ENCODE measurements around the gene HOXA6.

Gene HOXA6

GRCh38 chr7:27161214-27161720 is 13.7 kb upstream of the HOXA6 start:
- TF ChIP-seq EZH2 (IDR thresholded peaks at IDR 0.05; ENCODE audit: borderline replicate concordance, low read length) (no peak), CTCF (IDR thresholded peaks at IDR 0.05; ENCODE audit: low read length) (peak; percentile 13; the same call in 1 of the 2 replicates)
- Histone ChIP-seq H3K27ac (ENCODE audit: low read depth, low read length, poor library complexity, severe bottlenecking) (no peak overlapping the region), H3F3A (ENCODE audit: insufficient read depth, low read length) (0 out of 2 replicates have a peak, but pooled peaks cover 8% of the 10 kb centered on the region), H3K9ac (ENCODE audit: low read length) (peak overlapping the region; percentile 75; the same call in 1 of the 2 replicates), H3K9me3 (ENCODE audit: low read length) (no peaks in the 10 kb centered on the region), H3K4me2 (ENCODE audit: low read length) (peak overlapping the region; percentile 88), H3K4me3 (ENCODE audit: low read depth, low read length, poor library complexity, severe bottlenecking) (peak overlapping the region; percentile 70), H3K79me2 (ENCODE audit: insufficient read depth, low read length) (no peaks in the 10 kb centered on the region), H3K36me3 (ENCODE audit: insufficient read depth, low read length) (no peaks in the 10 kb centered on the region), H3K27me3 (ENCODE audit: insufficient read depth, low read length) (no peaks in the 10 kb centered on the region; the same call in 1 of the 2 replicates), H3K4me1 (ENCODE audit: insufficient read depth, low read length, severe bottlenecking) (peaks cover 13% of the 10 kb centered on the region), H2AFZ (ENCODE audit: low read length) (no peak overlapping the region), H3K9me2 (ENCODE audit: low read depth, low read length) (no peaks in the 10 kb centered on the region), H4K20me1 (ENCODE audit: insufficient read depth, low read length) (no peaks in the 10 kb centered on the region)

GRCh38 chr7:27160546-27161213 is 13.1 kb upstream of the HOXA6 start:
- Histone ChIP-seq H3K79me2 (ENCODE audit: insufficient read depth, low read length) (no peaks in the 10 kb centered on the region), H3K9me3 (ENCODE audit: low read length) (no peaks in the 10 kb centered on the region), H4K20me1 (ENCODE audit: insufficient read depth, low read length) (no peaks in the 10 kb centered on the region), H3K4me1 (ENCODE audit: insufficient read depth, low read length, severe bottlenecking) (peaks cover 13% of the 10 kb centered on the region), H3K4me3 (ENCODE audit: low read depth, low read length, poor library complexity, severe bottlenecking) (peak overlapping the region; percentile 70), H3K4me2 (ENCODE audit: low read length) (peak overlapping the region; percentile 88), H3K27ac (ENCODE audit: low read depth, low read length, poor library complexity, severe bottlenecking) (no peak overlapping the region), H3K9me2 (ENCODE audit: low read depth, low read length) (no peaks in the 10 kb centered on the region), H3K36me3 (ENCODE audit: insufficient read depth, low read length) (no peaks in the 10 kb centered on the region), H3K27me3 (ENCODE audit: insufficient read depth, low read length) (no peaks in the 10 kb centered on the region; the same call in 1 of the 2 replicates), H2AFZ (ENCODE audit: low read length) (peak overlapping the region; percentile 68), H3K9ac (ENCODE audit: low read length) (peak overlapping the region; percentile 75), H3F3A (ENCODE audit: insufficient read depth, low read length) (0 out of 2 replicates have a peak, but pooled peaks cover 8% of the 10 kb centered on the region)
- no peak for TF ChIP-seq EZH2 (IDR thresholded peaks at IDR 0.05; ENCODE audit: borderline replicate concordance, low read length)
- peak; percentile 99 for TF ChIP-seq CTCF (IDR thresholded peaks at IDR 0.05; ENCODE audit: low read length)

GRCh38 chr7:27160145-27160545 is 12.6 kb upstream of the HOXA6 start:
- H3K9ac ChIP-seq (ENCODE audit: low read length) = peak overlapping the region; percentile 75
- H4K20me1 ChIP-seq (ENCODE audit: insufficient read depth, low read length) = no peaks in the 10 kb centered on the region
- H3K27me3 ChIP-seq (ENCODE audit: insufficient read depth, low read length) = no peaks in the 10 kb centered on the region; the same call in 1 of the 2 replicates
- H2AFZ ChIP-seq (ENCODE audit: low read length) = peak overlapping the region; percentile 68
- no peak overlapping the region for H3K27ac ChIP-seq (ENCODE audit: low read depth, low read length, poor library complexity, severe bottlenecking)
- TF ChIP-seq CTCF (IDR thresholded peaks at IDR 0.05; ENCODE audit: low read length) (no peak), EZH2 (IDR thresholded peaks at IDR 0.05; ENCODE audit: borderline replicate concordance, low read length) (no peak)
- no peaks in the 10 kb centered on the region for H3K79me2 ChIP-seq (ENCODE audit: insufficient read depth, low read length)
- peak overlapping the region; percentile 88 for H3K4me2 ChIP-seq (ENCODE audit: low read length)
- H3K9me2 ChIP-seq (ENCODE audit: low read depth, low read length) = no peaks in the 10 kb centered on the region
- no peaks in the 10 kb centered on the region for H3K36me3 ChIP-seq (ENCODE audit: insufficient read depth, low read length)
- H3K4me1 ChIP-seq (ENCODE audit: insufficient read depth, low read length, severe bottlenecking) = peaks cover 13% of the 10 kb centered on the region
- no peaks in the 10 kb centered on the region for H3K9me3 ChIP-seq (ENCODE audit: low read length)
- 0 out of 2 replicates have a peak, but pooled peaks cover 8% of the 10 kb centered on the region for H3F3A ChIP-seq (ENCODE audit: insufficient read depth, low read length)
- peak overlapping the region; percentile 70 for H3K4me3 ChIP-seq (ENCODE audit: low read depth, low read length, poor library complexity, severe bottlenecking)
